GM12892 (cell line): ENCODE results near the gene BACE2.

Experiments used
- DNase-seq: peaks from one replicate; pipeline ENCODE4 v3.0.0; 2011; ENCODE audit not compliant: insufficient read length
- FAIRE-seq: peaks from 2 replicates; lab custom pipeline; 2011; peaks lifted over from hg19 to GRCh38; lab: Jason Lieb, UNC
- POLR2A ChIP-seq: IDR thresholded peaks from 2 replicates; pipeline ENCODE4 v1.6.1; 2011; ENCODE audit warnings: low read depth, low read length, control low read depth
- POLR2AphosphoS5 ChIP-seq: IDR thresholded peaks from 2 replicates; pipeline ENCODE4 v1.6.1; 2011; ENCODE audit warnings: low read depth, low read length, control low read depth
- TAF1 ChIP-seq: IDR thresholded peaks from 2 replicates; pipeline ENCODE4 v1.6.1; 2011; ENCODE audit warnings: low read depth, mild to moderate bottlenecking, control low read depth, low read length, borderline replicate concordance

BACE2 gene

DNA sequence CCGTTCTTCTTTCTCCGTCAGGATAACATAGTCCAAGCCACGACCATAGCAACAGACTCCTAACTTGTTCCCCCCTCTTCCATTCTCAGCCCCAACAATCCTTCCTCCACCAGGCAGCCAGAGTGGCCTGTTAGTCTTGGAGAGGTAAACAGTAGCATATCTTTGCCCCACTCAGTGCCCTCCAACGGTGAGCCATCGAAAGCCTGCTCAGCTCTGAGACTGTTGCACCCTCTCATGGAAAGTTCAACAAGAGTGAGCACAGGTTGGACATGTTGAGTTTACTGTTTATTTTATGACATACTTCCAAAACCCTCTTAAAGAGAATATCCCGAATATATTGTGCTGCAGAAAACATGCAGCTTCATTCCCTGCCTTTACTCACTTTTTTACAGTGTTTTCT lies 30.1 kb upstream of the BACE2 start:
- DNase-seq, result no peak
- no peak for TF ChIP-seq TAF1
- no peak for TF ChIP-seq POLR2A
- TF ChIP-seq POLR2AphosphoS5, result no peak
- no peak for FAIRE-seq

DNA sequence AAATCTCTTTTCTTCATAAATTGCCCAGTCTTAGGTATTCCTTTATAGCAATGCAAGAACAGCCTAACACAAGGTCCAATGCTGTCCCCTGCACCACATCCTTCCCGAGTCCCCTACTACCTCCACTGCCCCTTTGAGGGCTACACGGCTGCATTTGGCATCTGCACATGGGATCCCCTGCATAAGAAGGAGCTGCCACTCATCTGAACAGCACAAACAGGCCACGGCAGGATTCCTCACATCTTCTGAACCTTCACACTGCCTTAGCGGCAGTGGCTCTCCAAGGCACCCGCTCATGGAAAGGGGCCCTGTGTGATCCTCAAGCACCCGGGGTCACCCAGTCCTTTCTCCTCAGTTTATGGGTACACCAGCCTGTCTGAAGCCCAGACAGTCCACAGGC lies 29.2 kb upstream of the BACE2 start:
- FAIRE-seq (no peak), DNase-seq (no peak)
- no peak for TF ChIP-seq TAF1
- TF ChIP-seq POLR2A, result no peak
- TF ChIP-seq POLR2AphosphoS5, result no peak

DNA sequence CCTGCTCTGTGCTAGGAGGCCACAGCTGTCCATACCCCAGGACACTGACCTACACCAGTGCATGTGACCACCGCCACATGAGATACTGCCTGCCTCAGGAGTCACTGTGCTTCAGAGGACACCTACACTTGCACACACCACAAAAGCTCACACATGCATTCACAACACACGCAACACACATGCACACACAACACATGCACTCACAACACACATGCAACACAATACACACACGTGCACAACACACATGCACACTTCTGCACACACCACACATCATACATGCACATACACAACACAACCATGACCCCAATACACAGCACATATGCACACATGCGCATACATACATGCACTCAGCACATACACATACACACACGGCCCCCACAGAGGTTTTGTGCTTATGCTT lies 28.7 kb upstream of the BACE2 start:
- TF ChIP-seq POLR2A, result no peak
- TF ChIP-seq POLR2AphosphoS5, result no peak
- TF ChIP-seq TAF1, result no peak
- DNase-seq, result no peak
- FAIRE-seq, result no peak

DNA sequence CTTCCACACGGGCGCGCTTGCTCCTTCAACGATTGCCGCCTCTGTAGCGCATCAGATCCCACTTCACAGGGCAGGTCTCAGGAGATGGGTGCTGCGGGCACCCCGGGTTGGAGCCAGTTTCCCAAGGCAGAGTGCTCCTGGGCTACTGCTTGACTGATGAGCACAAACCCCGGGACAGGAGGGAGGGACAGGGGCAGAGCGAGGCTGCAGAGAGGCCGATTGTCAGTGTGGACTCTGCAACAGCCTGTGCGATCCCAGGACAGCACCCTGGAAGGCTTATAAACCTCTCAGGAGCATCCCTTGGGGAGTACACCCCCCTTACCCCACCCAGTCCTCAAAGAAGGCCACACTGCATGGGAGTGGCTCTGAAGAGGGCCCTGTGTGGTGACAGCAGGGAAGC lies 28.0 kb upstream of the BACE2 start:
- DNase-seq, result no peak
- no peak for TF ChIP-seq TAF1
- no peak for TF ChIP-seq POLR2A
- TF ChIP-seq POLR2AphosphoS5, result no peak
- FAIRE-seq, result no peak

- no peak for DNase-seq
- no peak for FAIRE-seq
- TF ChIP-seq POLR2A (no peak), TAF1 (no peak), POLR2AphosphoS5 (no peak)
Measured at GRCh38 chr21:41141031-41141457, 26.9 kb upstream of the BACE2 start.

GRCh38 chr21:41142051-41142795 lies 25.7 kb upstream of the BACE2 start:
- no peak for FAIRE-seq
- TF ChIP-seq POLR2A (no peak), TAF1 (no peak), POLR2AphosphoS5 (no peak)
- DNase-seq, result no peak

- TF ChIP-seq POLR2A (no peak), POLR2AphosphoS5 (no peak), TAF1 (no peak)
- FAIRE-seq (no peak), DNase-seq (no peak)
Measured at GRCh38 chr21:41143596-41144325, 24.2 kb upstream of the BACE2 start.

DNA sequence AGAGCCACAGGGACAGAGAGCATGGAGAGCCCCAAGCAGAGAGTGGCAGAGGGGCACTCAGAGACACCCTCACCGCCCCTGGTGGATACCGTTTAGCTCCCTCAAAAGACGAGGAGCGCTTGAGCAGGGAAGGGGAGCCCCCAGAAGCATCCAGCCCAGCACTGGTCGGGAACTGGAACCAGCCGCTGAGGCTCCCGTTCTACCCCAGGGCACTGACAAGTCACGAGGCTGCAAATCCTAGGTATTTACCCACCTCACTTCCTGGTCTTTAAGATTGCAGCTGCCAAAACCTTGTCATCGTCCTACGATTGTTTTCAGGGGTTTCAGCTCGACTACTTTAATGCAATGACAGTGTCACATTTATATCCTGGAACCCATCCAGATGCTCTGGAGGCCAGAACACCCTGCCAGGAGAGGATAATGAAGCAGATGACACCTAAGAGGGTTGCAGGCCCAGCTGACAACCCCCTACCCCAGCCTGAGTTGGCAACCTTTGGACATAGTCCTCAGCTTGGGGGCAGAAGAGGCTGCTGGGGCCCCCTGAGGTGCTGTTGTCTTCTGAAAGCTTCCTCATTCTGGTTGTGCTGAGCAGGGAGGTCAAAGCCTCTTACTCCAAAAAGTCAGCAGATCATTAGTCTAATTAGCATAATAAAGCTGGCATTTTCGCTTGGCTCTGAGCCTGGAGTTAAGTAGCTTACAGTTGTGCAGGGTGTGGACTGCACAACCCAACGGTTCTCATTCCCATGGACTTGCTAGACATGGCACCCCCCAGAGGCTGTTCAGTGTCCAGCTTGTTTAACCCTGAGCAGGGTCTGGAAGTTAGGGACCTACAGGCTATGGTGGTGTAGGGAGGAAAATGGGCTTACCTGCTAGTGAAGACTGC lies 20.6 kb upstream of the BACE2 start:
- TF ChIP-seq TAF1, result no peak
- TF ChIP-seq POLR2A, result no peak
- no peak for TF ChIP-seq POLR2AphosphoS5
- DNase-seq (no peak), FAIRE-seq (no peak)

- no peak for DNase-seq
- no peak for FAIRE-seq
- TF ChIP-seq TAF1, result no peak
- no peak for TF ChIP-seq POLR2A
- TF ChIP-seq POLR2AphosphoS5, result no peak
Measured at GRCh38 chr21:41147979-41148355, 20.0 kb upstream of the BACE2 start.

DNA sequence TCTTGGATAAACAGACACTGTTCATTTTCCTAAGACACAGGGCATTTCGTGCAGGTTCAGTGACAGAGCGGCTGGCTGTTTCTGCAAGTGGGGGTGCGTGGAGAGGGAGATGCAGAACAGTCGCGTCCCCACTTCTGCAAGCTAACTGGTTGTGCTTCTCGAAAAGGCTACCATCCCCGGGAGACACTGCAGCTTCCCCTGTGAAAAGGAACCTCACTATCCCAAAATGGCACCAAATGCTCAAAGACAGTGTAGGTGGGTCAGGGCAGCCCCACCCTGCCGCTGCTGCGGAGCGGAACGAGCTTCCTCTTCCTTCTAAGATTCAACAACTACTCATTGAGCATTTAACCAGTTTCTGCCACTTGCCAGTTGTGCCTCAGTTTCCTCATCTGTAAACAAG lies 19.2 kb upstream of the BACE2 start:
- FAIRE-seq, result no peak
- TF ChIP-seq TAF1, result no peak
- no peak for TF ChIP-seq POLR2A
- no peak for TF ChIP-seq POLR2AphosphoS5
- no peak for DNase-seq

DNA sequence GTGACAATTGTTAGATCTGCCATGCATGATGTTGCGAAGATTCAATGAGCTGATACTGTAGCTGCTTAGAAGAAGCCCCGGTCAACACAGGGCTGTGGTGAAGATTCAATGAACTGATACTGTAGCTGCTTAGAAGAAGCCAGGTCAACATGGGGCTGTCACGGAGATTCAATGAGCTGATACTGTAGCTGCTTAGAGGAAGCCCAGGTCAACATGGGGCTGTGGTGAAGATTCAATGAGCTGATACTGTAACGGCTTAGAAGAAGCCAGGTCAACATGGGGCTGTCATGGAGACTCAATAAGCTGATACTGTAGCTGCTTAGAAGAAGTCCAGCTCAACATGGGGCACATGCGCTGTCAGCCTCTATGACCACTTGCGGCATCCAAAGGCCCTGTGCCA lies 18.8 kb upstream of the BACE2 start:
- TF ChIP-seq POLR2AphosphoS5 (no peak), POLR2A (no peak), TAF1 (no peak)
- FAIRE-seq (no peak), DNase-seq (no peak)

DNA sequence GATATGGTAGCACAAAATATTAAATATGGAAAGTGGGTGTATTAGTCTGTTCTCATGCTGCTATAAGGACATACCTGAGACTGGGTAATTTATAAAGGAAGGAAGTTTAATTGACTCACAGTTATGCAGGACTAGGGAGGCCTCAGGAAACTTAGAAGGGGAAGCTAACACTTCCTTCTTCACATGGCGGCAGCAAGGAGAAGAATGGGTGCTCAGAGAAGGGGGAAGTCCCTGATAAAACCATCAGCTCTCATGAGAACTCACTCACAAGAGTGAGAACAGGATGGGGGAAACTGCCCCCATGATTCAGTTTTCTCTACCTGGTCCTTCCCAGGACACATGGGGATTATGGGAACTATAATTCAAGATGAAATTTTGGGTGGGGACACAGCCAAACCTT lies 15.8 kb upstream of the BACE2 start:
- DNase-seq, result no peak

More for the DNA sequence above, 15.8 kb upstream of the BACE2 start:
- no peak for TF ChIP-seq POLR2A
- TF ChIP-seq TAF1, result no peak
- TF ChIP-seq POLR2AphosphoS5, result no peak
- FAIRE-seq, result no peak
